ENCODE measurements around the gene CDC42BPA.

GRCh38 chr1:227314014-227314848 is 4.1 kb downstream of the CDC42BPA start:
- no peak for TF ChIP-seq CTCF (IDR thresholded peaks at IDR 0.05; ENCODE audit: borderline replicate concordance, extremely low read depth, low read length, poor library complexity, severe bottlenecking)
- TF ChIP-seq EZH2 (IDR thresholded peaks at IDR 0.05; ENCODE audit: borderline replicate concordance, low read depth, low read length, severe bottlenecking), result no peak
